CD14-positive monocyte (primary cell): ENCODE data around the gene F11. TPM values are rescaled to one million over a fixed set of nuclear protein-coding genes. Genes with fewer than 3 reads are reported as not detected.

ENCODE experiments used
- DNase-seq, 3 donors: peaks; one replicate each; pipeline ENCODE4 v3.0.0-alpha.2; 2011 to 2022
- H2AFZ ChIP-seq: 2 replicates; pipeline ENCODE4 v1.6.0; 2012; ENCODE audit warnings: mild to moderate bottlenecking, low read depth, low read length, inconsistent platforms; ENCODE audit not compliant: insufficient read depth, poor library complexity, severe bottlenecking
- H3K27ac ChIP-seq, 2 donors: 1 replicate in 1 of 2; 2 replicates in 1 of 2; pipeline ENCODE4 v1.5.1; 2012 to 2013; ENCODE audit warnings: low read length in 2 of 2, control low read depth in 1 of 2, inconsistent platforms in 1 of 2, low read depth in 1 of 2, mild to moderate bottlenecking in 1 of 2
- H3K27me3 ChIP-seq, 2 donors: one replicate each; pipeline versions ENCODE4 v1.6.0 to v1.6.1; 2011 to 2013; ENCODE audit warnings: low read length in 2 of 2; ENCODE audit not compliant: control insufficient read depth in 2 of 2, insufficient read depth in 2 of 2
- H3K36me3 ChIP-seq, 2 donors: replicated peaks in 1 of 2; 1 replicate in 1 of 2; 2 replicates in 1 of 2; pipeline versions ENCODE4 v1.5.1 to v1.6.1; 2012 to 2013; ENCODE audit warnings: low read length in 2 of 2, control low read depth in 1 of 2, inconsistent platforms in 1 of 2, mild to moderate bottlenecking in 1 of 2; ENCODE audit not compliant: insufficient read depth in 2 of 2, control insufficient read depth in 1 of 2
- H3K4me1 ChIP-seq, 2 donors: 1 replicate in 1 of 2; 2 replicates in 1 of 2; pipeline versions ENCODE4 v1.5.1 to v1.6.1; 2012 to 2013; ENCODE audit warnings: low read length in 2 of 2, control low read depth in 1 of 2, inconsistent platforms in 1 of 2, mild to moderate bottlenecking in 1 of 2, moderate library complexity in 1 of 2; ENCODE audit not compliant: insufficient read depth in 2 of 2, control insufficient read depth in 1 of 2
- H3K4me2 ChIP-seq: replicated peaks from 2 replicates; pipeline ENCODE3; 2012; ENCODE audit warnings: low read length, moderate library complexity, mild to moderate bottlenecking; ENCODE audit not compliant: poor library complexity, severe bottlenecking; ENCODE audit errors: extremely low read depth
- H3K4me3 ChIP-seq, 3 experiments: fragments of 200-600 bp in 1 of 3; sonication (generic) in 1 of 3; replicated peaks in 1 of 3; 1 replicate in 2 of 3; 2 replicates in 1 of 3; pipeline ENCODE4 v1.5.1; 2011 to 2013; ENCODE audit warnings: low read length in 3 of 3, mild to moderate bottlenecking in 3 of 3, control low read depth in 2 of 3, low read depth in 2 of 3, inconsistent platforms in 1 of 3, moderate library complexity in 1 of 3
- H3K79me2 ChIP-seq: 2 replicates; pipeline ENCODE4 v1.6.0; 2012; ENCODE audit warnings: mild to moderate bottlenecking, control low read depth, inconsistent platforms, low read length, moderate library complexity; ENCODE audit not compliant: insufficient read depth
- H3K9ac ChIP-seq: 2 replicates; pipeline ENCODE4 v1.6.0; 2017; ENCODE audit warnings: low read length, mild to moderate bottlenecking; ENCODE audit not compliant: insufficient read depth, poor library complexity, severe bottlenecking
- H3K9me3 ChIP-seq, 2 donors: replicated peaks in 1 of 2; 1 replicate in 1 of 2; 2 replicates in 1 of 2; pipeline versions ENCODE4 v1.5.1 to v1.6.1; 2012 to 2013; ENCODE audit warnings: low read length in 2 of 2, control low read depth in 1 of 2; ENCODE audit not compliant: control insufficient read depth in 1 of 2, insufficient read depth in 1 of 2
- H4K20me1 ChIP-seq: 2 replicates; pipeline ENCODE4 v1.6.0; 2012; ENCODE audit warnings: mild to moderate bottlenecking, low read length, control low read depth, moderate library complexity; ENCODE audit not compliant: insufficient read depth
- H3K27ac Mint-ChIP-seq, 7 donors: one replicate each; pipeline ENCODE4 v1.8.0; 2020; ENCODE audit warnings: mild to moderate bottlenecking in 7 of 7, mixed read lengths in 7 of 7, moderate library complexity in 6 of 7, inconsistent platforms in 2 of 7
- H3K27me3 Mint-ChIP-seq, 3 donors: one replicate each; pipeline ENCODE4 v1.8.0; 2021 to 2022; ENCODE audit warnings: low read depth in 3 of 3, mild to moderate bottlenecking in 3 of 3, mixed read lengths in 3 of 3, moderate library complexity in 3 of 3, inconsistent platforms in 1 of 3
- H3K36me3 Mint-ChIP-seq, 2 donors: one replicate each; pipeline ENCODE4 v1.8.0; 2020; ENCODE audit warnings: mixed read lengths in 2 of 2, inconsistent platforms in 1 of 2, mild to moderate bottlenecking in 1 of 2
- H3K4me1 Mint-ChIP-seq: one replicate; pipeline ENCODE4 v1.8.0; 2020; ENCODE audit warnings: mild to moderate bottlenecking, mixed read lengths
- H3K4me3 Mint-ChIP-seq, 2 donors: one replicate each; pipeline ENCODE4 v1.8.0; 2020; ENCODE audit warnings: mild to moderate bottlenecking in 2 of 2, mixed read lengths in 2 of 2, moderate library complexity in 1 of 2
- H3K9me3 Mint-ChIP-seq, 7 donors: one replicate each; pipeline ENCODE4 v1.8.0; 2020 to 2022; ENCODE audit warnings: mixed read lengths in 7 of 7, mild to moderate bottlenecking in 6 of 7, moderate library complexity in 6 of 7, inconsistent platforms in 2 of 7
- WGBS: methylation state at CpG from one replicate; pipeline ENCODE4 v1.1.5; 2013; ENCODE audit warnings: missing lambda C conversion rate; ENCODE audit not compliant: insufficient coverage; 5-methylcytosine and 5-hydroxymethylcytosine counted together
- intact Hi-C, 2 donors: fragments of 100-400 bp; cut with micrococcal nuclease; formaldehyde crosslinking; loops; one replicate each; pipeline versions ENCODE4 v1.15.0 to v1.15.1; 2023
- polyA plus RNA-seq, 3 donors: library from polyadenylated mRNA; depleted of rRNA in 1 of 3; unstranded in 2 of 3; stranded (reverse) in 1 of 3; fragments of 300-500 nt in 2 of 3; fragments of >200 nt in 1 of 3; fragmentation: Illumina TruSeq in 2 of 3; gene quantifications; 1 replicate in 2 of 3; 2 replicates in 1 of 3; pipeline ENCODE4 v1.2.3, GENCODE V29; 2012 to 2021
- TF ChIP-seq, protein P1 (sequence below): fragments of 200-600 bp; IDR thresholded peaks from one replicate; pipeline ENCODE4 v1.8.0; 2022; ENCODE audit warnings: antibody characterized with exemption, mild to moderate bottlenecking

The F11 gene
- polyA plus RNA-seq, 3 donors: not detected

DNA sequence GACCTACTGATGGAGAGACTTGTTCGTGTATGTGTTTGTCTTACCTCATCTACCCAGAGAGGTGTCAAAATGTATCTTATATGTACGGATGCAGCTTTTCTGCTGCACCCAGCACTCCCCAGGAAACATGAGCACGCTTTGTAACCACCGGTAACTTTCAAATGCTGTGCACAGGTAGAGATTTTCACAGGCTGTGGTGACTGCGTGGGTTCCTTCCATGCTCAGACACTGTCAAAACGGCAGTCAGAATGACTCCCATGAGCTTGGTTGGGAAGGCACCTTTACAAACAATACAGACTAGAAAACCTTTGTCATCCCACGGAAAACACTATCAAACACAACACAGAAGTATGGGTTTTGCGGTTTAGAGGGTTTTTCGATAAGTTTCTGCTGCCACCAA, 28.2 kb downstream of the F11 start:
- Histone ChIP-seq H3K4me3 (no peak overlapping the region), H3K9ac (no peak overlapping the region), H3K9me3 (peaks cover 0 to 5% of the 10 kb centered on the region in 2 donors), H3K36me3 (no peaks in the 10 kb centered on the region), H4K20me1 (no peaks in the 10 kb centered on the region), H3K4me2 (no peak overlapping the region), H3K4me1 (no peaks in the 10 kb centered on the region), H2AFZ (no peak overlapping the region), H3K79me2 (no peaks in the 10 kb centered on the region), H3K27ac (no peak overlapping the region), H3K27me3 (peaks cover 2 to 17% of the 10 kb centered on the region in 2 donors)
- Mint-ChIP-seq H3K4me3 (no peak overlapping the region), H3K27me3 (peaks cover 12 to 14% (median 14%) of the 10 kb centered on the region in 3 donors), H3K36me3 (no peaks in the 10 kb centered on the region), H3K9me3 (peaks cover 0 to 6% (median 3%) of the 10 kb centered on the region in 7 donors), H3K27ac (no peak overlapping the region), H3K4me1 (no peaks in the 10 kb centered on the region)
- DNase-seq: no peak
- intact Hi-C loops: no loop called here
- WGBS: 85% methylated on average over 4 of the region's 9 CpGs
- TF ChIP-seq, protein P1, sequence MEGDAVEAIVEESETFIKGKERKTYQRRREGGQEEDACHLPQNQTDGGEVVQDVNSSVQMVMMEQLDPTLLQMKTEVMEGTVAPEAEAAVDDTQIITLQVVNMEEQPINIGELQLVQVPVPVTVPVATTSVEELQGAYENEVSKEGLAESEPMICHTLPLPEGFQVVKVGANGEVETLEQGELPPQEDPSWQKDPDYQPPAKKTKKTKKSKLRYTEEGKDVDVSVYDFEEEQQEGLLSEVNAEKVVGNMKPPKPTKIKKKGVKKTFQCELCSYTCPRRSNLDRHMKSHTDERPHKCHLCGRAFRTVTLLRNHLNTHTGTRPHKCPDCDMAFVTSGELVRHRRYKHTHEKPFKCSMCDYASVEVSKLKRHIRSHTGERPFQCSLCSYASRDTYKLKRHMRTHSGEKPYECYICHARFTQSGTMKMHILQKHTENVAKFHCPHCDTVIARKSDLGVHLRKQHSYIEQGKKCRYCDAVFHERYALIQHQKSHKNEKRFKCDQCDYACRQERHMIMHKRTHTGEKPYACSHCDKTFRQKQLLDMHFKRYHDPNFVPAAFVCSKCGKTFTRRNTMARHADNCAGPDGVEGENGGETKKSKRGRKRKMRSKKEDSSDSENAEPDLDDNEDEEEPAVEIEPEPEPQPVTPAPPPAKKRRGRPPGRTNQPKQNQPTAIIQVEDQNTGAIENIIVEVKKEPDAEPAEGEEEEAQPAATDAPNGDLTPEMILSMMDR: no peak

DNA sequence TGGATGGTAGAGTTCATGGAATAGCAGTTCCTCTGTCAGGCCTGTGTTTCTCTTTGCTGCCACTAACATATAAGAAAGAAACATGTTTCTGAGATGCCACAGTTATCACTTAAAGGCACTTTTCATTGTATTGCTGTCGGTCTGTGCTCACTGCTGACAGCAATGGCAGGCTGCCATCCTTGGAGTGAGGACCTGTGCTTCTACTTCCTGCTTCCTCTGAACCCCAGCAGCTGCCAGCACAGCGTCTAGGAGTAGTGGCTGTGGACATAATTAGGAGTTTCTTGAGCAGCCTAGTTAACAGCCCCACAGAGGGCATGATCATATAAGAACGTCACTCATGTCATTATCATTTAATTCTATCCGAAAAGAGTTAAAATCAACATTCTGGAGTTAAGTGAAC, 30.5 kb downstream of the F11 start:
- TF ChIP-seq, protein P1: no peak
- WGBS: no CpG with 5 or more reads among the region's 4 CpGs
- H3K4me1 Mint-ChIP-seq: no peaks in the 10 kb centered on the region
- Histone ChIP-seq H3K79me2 (no peaks in the 10 kb centered on the region), H4K20me1 (no peaks in the 10 kb centered on the region), H3K27me3 (peaks cover 2 to 17% of the 10 kb centered on the region in 2 donors), H3K9ac (no peak overlapping the region), H3K9me3 (peaks cover 0 to 5% of the 10 kb centered on the region in 2 donors), H3K4me1 (no peaks in the 10 kb centered on the region), H2AFZ (no peak overlapping the region), H3K27ac (no peak overlapping the region), H3K36me3 (no peaks in the 10 kb centered on the region), H3K4me2 (no peak overlapping the region), H3K4me3 (no peak overlapping the region)
- intact Hi-C loops: no loop called here
- H3K27me3 Mint-ChIP-seq: peaks cover 12 to 19% (median 12%) of the 10 kb centered on the region in 3 donors
- H3K4me3 Mint-ChIP-seq: no peak overlapping the region
- DNase-seq: no peak
- H3K36me3 Mint-ChIP-seq: no peaks in the 10 kb centered on the region
- no peak overlapping the region for H3K27ac Mint-ChIP-seq
- H3K9me3 Mint-ChIP-seq: peaks cover 0 to 6% (median 3%) of the 10 kb centered on the region in 7 donors
